Loucy (cell line): ENCODE data around the gene TNFAIP8.

Experiments
- H2AFZ ChIP-seq: fragments of 200-600 bp; sonication (generic); 2 replicates; pipeline ENCODE4 v1.6.0; 2016; ENCODE audit warnings: antibody characterized with exemption, mild to moderate bottlenecking, low read length, moderate library complexity
- H3F3A ChIP-seq: fragments of 200-600 bp; 2 replicates; pipeline ENCODE4 v1.6.0; 2016; ENCODE audit warnings: antibody characterized with exemption, low read depth, mild to moderate bottlenecking
- H3K27me3 ChIP-seq: fragments of 200-600 bp; sonication (generic); 2 replicates; pipeline ENCODE4 v1.6.1; 2014; ENCODE audit warnings: low read length, mild to moderate bottlenecking; ENCODE audit not compliant: insufficient read depth, poor library complexity, severe bottlenecking
- H3K36me3 ChIP-seq: fragments of 200-600 bp; sonication (generic); 2 replicates; pipeline ENCODE4 v1.6.1; 2016; ENCODE audit warnings: low read length; ENCODE audit not compliant: insufficient read depth
- H3K4me1 ChIP-seq: fragments of 200-600 bp; sonication (generic); 2 replicates; pipeline ENCODE4 v1.5.1; 2014; ENCODE audit warnings: low read length, mild to moderate bottlenecking; ENCODE audit not compliant: insufficient read depth, poor library complexity, severe bottlenecking
- H3K4me2 ChIP-seq: fragments of 200-600 bp; sonication (generic); 2 replicates; pipeline ENCODE4 v1.6.0; 2014; ENCODE audit warnings: antibody characterized with exemption, low read length, low read depth, mild to moderate bottlenecking; ENCODE audit not compliant: poor library complexity, severe bottlenecking
- H3K4me3 ChIP-seq: fragments of 200-600 bp; sonication (generic); 2 replicates; pipeline ENCODE4 v1.5.1; 2014; ENCODE audit warnings: low read length, mild to moderate bottlenecking, mixed read lengths; ENCODE audit not compliant: poor library complexity, severe bottlenecking
- H3K79me2 ChIP-seq: fragments of 200-600 bp; sonication (generic); 2 replicates; pipeline ENCODE4 v1.6.1; 2014; ENCODE audit warnings: low read length; ENCODE audit not compliant: insufficient read depth
- H3K9ac ChIP-seq: fragments of 200-600 bp; sonication (generic); 2 replicates; pipeline ENCODE4 v1.6.0; 2014; ENCODE audit warnings: mild to moderate bottlenecking, low read depth, low read length, moderate library complexity; ENCODE audit not compliant: poor library complexity, severe bottlenecking
- H3K9me2 ChIP-seq: fragments of 200-600 bp; sonication (generic); replicated peaks from 2 replicates; pipeline ENCODE4 v1.6.1; 2016; ENCODE audit warnings: low read depth, low read length, mixed read lengths
- H3K9me3 ChIP-seq: fragments of 200-600 bp; sonication (generic); 2 replicates; pipeline ENCODE4 v1.6.1; 2014; ENCODE audit warnings: mild to moderate bottlenecking, antibody characterized with exemption, low read length, low read depth; ENCODE audit not compliant: insufficient read depth
- H4K20me1 ChIP-seq: fragments of 200-600 bp; sonication (generic); 2 replicates; pipeline ENCODE4 v1.6.0; 2014; ENCODE audit warnings: antibody characterized with exemption, low read length, mild to moderate bottlenecking; ENCODE audit not compliant: insufficient read depth, poor library complexity, severe bottlenecking
- EZH2phosphoT487 ChIP-seq: fragments of 200-600 bp; IDR thresholded peaks from 2 replicates; pipeline ENCODE4 v1.6.1; 2018; ENCODE audit warnings: antibody characterized with exemption, mild to moderate bottlenecking, moderate library complexity, borderline replicate concordance
- TF ChIP-seq, protein P1 (sequence below): fragments of 200-600 bp; sonication (generic); conservative IDR thresholded peaks from 2 replicates; pipeline ENCODE4 v1.5.1; 2014; ENCODE audit warnings: mild to moderate bottlenecking, antibody characterized with exemption, low read length

TNFAIP8 gene

GRCh38 chr5:119327018-119327417, 28.8 kb upstream of the TNFAIP8 start:
- Histone ChIP-seq H4K20me1 (peaks cover 8% of the 10 kb centered on the region), H3K9me2 (no peaks in the 10 kb centered on the region), H3K9me3 (no peaks in the 10 kb centered on the region), H3F3A (no peaks in the 10 kb centered on the region; the same call in 1 of the 2 replicates), H3K36me3 (no peaks in the 10 kb centered on the region), H3K9ac (peak overlapping the region; percentile 4), H3K79me2 (peaks cover 77% of the 10 kb centered on the region), H3K4me3 (no peak overlapping the region), H2AFZ (no peak overlapping the region), H3K27me3 (no peaks in the 10 kb centered on the region), H3K4me2 (no peak overlapping the region), H3K4me1 (peaks cover 70% of the 10 kb centered on the region)
- TF ChIP-seq EZH2phosphoT487, result no peak
- TF ChIP-seq, protein P1, sequence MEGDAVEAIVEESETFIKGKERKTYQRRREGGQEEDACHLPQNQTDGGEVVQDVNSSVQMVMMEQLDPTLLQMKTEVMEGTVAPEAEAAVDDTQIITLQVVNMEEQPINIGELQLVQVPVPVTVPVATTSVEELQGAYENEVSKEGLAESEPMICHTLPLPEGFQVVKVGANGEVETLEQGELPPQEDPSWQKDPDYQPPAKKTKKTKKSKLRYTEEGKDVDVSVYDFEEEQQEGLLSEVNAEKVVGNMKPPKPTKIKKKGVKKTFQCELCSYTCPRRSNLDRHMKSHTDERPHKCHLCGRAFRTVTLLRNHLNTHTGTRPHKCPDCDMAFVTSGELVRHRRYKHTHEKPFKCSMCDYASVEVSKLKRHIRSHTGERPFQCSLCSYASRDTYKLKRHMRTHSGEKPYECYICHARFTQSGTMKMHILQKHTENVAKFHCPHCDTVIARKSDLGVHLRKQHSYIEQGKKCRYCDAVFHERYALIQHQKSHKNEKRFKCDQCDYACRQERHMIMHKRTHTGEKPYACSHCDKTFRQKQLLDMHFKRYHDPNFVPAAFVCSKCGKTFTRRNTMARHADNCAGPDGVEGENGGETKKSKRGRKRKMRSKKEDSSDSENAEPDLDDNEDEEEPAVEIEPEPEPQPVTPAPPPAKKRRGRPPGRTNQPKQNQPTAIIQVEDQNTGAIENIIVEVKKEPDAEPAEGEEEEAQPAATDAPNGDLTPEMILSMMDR, result no peak

- Histone ChIP-seq H3K4me2 (peak overlapping the region; percentile 58), H3K79me2 (peaks cover 77% of the 10 kb centered on the region), H3F3A (no peaks in the 10 kb centered on the region; the same call in 1 of the 2 replicates), H3K36me3 (no peaks in the 10 kb centered on the region), H3K9ac (peak overlapping the region; percentile 54), H3K4me3 (peak overlapping the region; percentile 29), H3K4me1 (peaks cover 70% of the 10 kb centered on the region), H3K9me2 (no peaks in the 10 kb centered on the region), H3K9me3 (no peaks in the 10 kb centered on the region), H3K27me3 (no peaks in the 10 kb centered on the region), H2AFZ (no peak overlapping the region), H4K20me1 (peaks cover 10% of the 10 kb centered on the region)
- TF ChIP-seq EZH2phosphoT487, result no peak
- TF ChIP-seq, protein P1, result no peak
These were observed 26.8 kb upstream of the TNFAIP8 start for GRCh38 chr5:119328753-119329602.

DNA sequence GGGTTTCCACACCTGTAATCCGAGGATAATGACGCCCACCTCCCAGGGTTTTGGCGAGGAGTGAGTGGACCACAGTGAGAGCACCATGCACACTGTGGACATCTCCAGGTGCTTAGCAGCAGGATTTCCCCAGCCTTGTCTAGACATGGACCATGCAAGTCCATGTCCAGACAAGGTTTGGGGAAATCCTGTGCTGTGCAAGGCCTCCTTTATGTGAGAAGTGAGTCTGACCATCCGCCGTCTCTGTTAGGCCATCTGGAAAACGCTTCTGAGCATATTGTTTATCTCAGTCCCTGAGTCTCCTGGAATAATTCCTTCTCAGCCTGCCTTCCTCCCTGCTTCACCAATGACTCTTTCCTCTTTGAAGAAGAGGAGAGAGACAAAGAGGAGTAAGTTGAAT, 26.2 kb upstream of the TNFAIP8 start:
- H3K27me3 ChIP-seq, result no peaks in the 10 kb centered on the region
- peaks cover 67% of the 10 kb centered on the region for H3K4me1 ChIP-seq
- H3K4me2 ChIP-seq, result peak overlapping the region; percentile 58
- TF ChIP-seq EZH2phosphoT487, result no peak
- TF ChIP-seq, protein P1, result no peak
- peaks cover 10% of the 10 kb centered on the region for H4K20me1 ChIP-seq
- H3K9ac ChIP-seq, result peak overlapping the region; percentile 54
- no peaks in the 10 kb centered on the region for H3K9me2 ChIP-seq
- no peaks in the 10 kb centered on the region for H3K9me3 ChIP-seq
- no peaks in the 10 kb centered on the region for H3K36me3 ChIP-seq
- no peak overlapping the region for H3K4me3 ChIP-seq
- no peaks in the 10 kb centered on the region; the same call in 1 of the 2 replicates for H3F3A ChIP-seq
- no peak overlapping the region for H2AFZ ChIP-seq
- peaks cover 78% of the 10 kb centered on the region for H3K79me2 ChIP-seq
